HepG2 (cell line): ENCODE measurements around the gene FRMD4A. TPM values are rescaled to one million over a fixed set of nuclear protein-coding genes. Genes with fewer than 3 reads are reported as not detected.

Source experiments
- ATAC-seq: fragments of 200-7000 bp; cut with Tn5 transposase; 3 replicates; pipeline ENCODE4 v1.9.1; 2020; ENCODE audit warnings: mild to moderate bottlenecking, moderate library complexity
- BruUV-seq: library from RNA; stranded (reverse); fragments of 400-500 nt; replicated peaks from 2 replicates; lab custom pipeline; 2021; lab: Mats Ljungman, UMichigan
- CTCF ChIA-PET: fragments of 300-600 bp; formaldehyde crosslinking; extraction: SDS; loops from one replicate; lab custom pipeline; 2021; ENCODE audit warnings: low total read pairs, inconsistent platforms, low intra/inter-chr PET ratio; lab: Yijun Ruan, JAX
- POLR2A ChIA-PET: fragments of 350-600 bp; sonication (Branson Sonifier 250); formaldehyde crosslinking; loops from one replicate; lab custom pipeline; 2020; ENCODE audit warnings: antibody characterized with exemption, inconsistent platforms; lab: Yijun Ruan, JAX
- DNase-seq: peaks from one replicate; pipeline ENCODE4 v3.0.0-alpha.2; 2015; ENCODE audit warnings: low spot score
- FAIRE-seq: peaks from 3 replicates; lab custom pipeline; 2011; peaks lifted over from hg19 to GRCh38; lab: Jason Lieb, UNC
- H2AFZ ChIP-seq: one replicate; pipeline ENCODE4 v1.6.1; 2011; ENCODE audit warnings: low read length, inconsistent platforms
- H3K27ac ChIP-seq: fragments of 300-600 bp; 3 replicates; pipeline ENCODE4 v1.8.0; 2011; ENCODE audit warnings: mixed run types, mild to moderate bottlenecking, mixed read lengths, low read length, inconsistent platforms; ENCODE audit not compliant: insufficient read depth; ENCODE audit errors: extremely low read length
- H3K27me3 ChIP-seq, 2 experiments: fragments of 200-600 bp in 1 of 2; 2 replicates in 1 of 2; 3 replicates in 1 of 2; pipeline versions ENCODE4 v1.6.0 to v1.8.0; 2011; ENCODE audit warnings: low read length in 2 of 2, mild to moderate bottlenecking in 2 of 2, moderate library complexity in 2 of 2, inconsistent platforms in 1 of 2; ENCODE audit not compliant: insufficient read depth in 2 of 2, control insufficient read depth in 1 of 2
- H3K36me3 ChIP-seq, 2 experiments: fragments of 200-600 bp in 1 of 2; replicated peaks in 1 of 2; 2 replicates in 1 of 2; 3 replicates in 1 of 2; pipeline versions ENCODE4 v1.5.1 to v1.8.0; 2011; ENCODE audit warnings: low read length in 2 of 2, inconsistent platforms in 1 of 2; ENCODE audit not compliant: insufficient read depth in 2 of 2, control insufficient read depth in 1 of 2
- H3K4me1 ChIP-seq: 2 replicates; pipeline ENCODE4 v1.5.1; 2012; ENCODE audit warnings: low read length, inconsistent platforms; ENCODE audit not compliant: insufficient read depth
- H3K4me2 ChIP-seq: 2 replicates; pipeline ENCODE4 v1.6.0; 2011; ENCODE audit warnings: low read depth, low read length, inconsistent platforms
- H3K4me3 ChIP-seq, 3 experiments: fragments of 200-600 bp in 1 of 3; sonication (generic), shearing (Covaris generic) in 1 of 3; replicated peaks in 1 of 3; 2 replicates each; pipeline ENCODE4 v1.5.1; 2011 to 2016; ENCODE audit warnings: low read length in 3 of 3, inconsistent platforms in 2 of 3, low read depth in 2 of 3, mild to moderate bottlenecking in 2 of 3, control low read depth in 1 of 3, mixed read lengths in 1 of 3; ENCODE audit not compliant: insufficient read depth in 1 of 3
- H3K79me2 ChIP-seq: one replicate; pipeline ENCODE4 v1.6.1; 2011; ENCODE audit warnings: low read length, inconsistent platforms; ENCODE audit not compliant: insufficient read depth
- H3K9ac ChIP-seq: 2 replicates; pipeline ENCODE4 v1.6.0; 2011; ENCODE audit warnings: mild to moderate bottlenecking, low read depth, low read length, inconsistent platforms; ENCODE audit not compliant: insufficient read depth
- H3K9me3 ChIP-seq: 2 replicates; pipeline ENCODE4 v1.5.1; 2012; ENCODE audit warnings: mild to moderate bottlenecking, low read length
- H4K20me1 ChIP-seq: 2 replicates; pipeline ENCODE4 v1.6.0; 2011; ENCODE audit warnings: inconsistent platforms, mild to moderate bottlenecking, low read length, moderate library complexity; ENCODE audit not compliant: insufficient read depth
- DZIP1 ChIP-seq: sonication (generic); formaldehyde crosslinking; IDR thresholded peaks from 2 replicates; pipeline ENCODE4 v1.5.0; 2020; ENCODE audit warnings: mild to moderate bottlenecking, missing genetic modification reagents
- GRHL1 ChIP-seq: sonication (generic); formaldehyde crosslinking; conservative IDR thresholded peaks from 2 replicates; pipeline ENCODE4 v1.8.0; 2022; ENCODE audit warnings: missing genetic modification reagents
- HMG20A ChIP-seq: IDR thresholded peaks from 2 replicates; pipeline ENCODE4 v1.6.1; 2016; ENCODE audit warnings: borderline replicate concordance
- HMGA1 ChIP-seq: sonication (generic); formaldehyde crosslinking; conservative IDR thresholded peaks from 2 replicates; pipeline ENCODE4 v1.4.0; 2020; ENCODE audit warnings: missing genetic modification reagents
- JUND ChIP-seq: sonication (generic); formaldehyde crosslinking; IDR thresholded peaks from 2 replicates; pipeline ENCODE4 v1.8.0; 2022; ENCODE audit warnings: mild to moderate bottlenecking, missing genetic modification reagents
- MEIS2 ChIP-seq: sonication (generic); formaldehyde crosslinking; IDR thresholded peaks from 2 replicates; pipeline ENCODE4 v1.9.0; 2021; ENCODE audit warnings: mild to moderate bottlenecking, missing genetic modification reagents
- MIER3 ChIP-seq: IDR thresholded peaks from 2 replicates; pipeline ENCODE4 v1.6.1; 2016; ENCODE audit warnings: missing compliant biosample characterization, borderline replicate concordance
- NONO ChIP-seq, 2 experiments: fragments of 450-650 bp in 1 of 2; sonication (generic) in 1 of 2; formaldehyde crosslinking in 1 of 2; IDR thresholded peaks in 1 of 2; conservative IDR thresholded peaks in 1 of 2; 2 replicates each; pipeline versions ENCODE4 v1.6.1 to v1.8.0; 2017 to 2022; ENCODE audit warnings: mild to moderate bottlenecking in 1 of 2, missing genetic modification reagents in 1 of 2, moderate library complexity in 1 of 2
- RAD21 ChIP-seq: fragments of 450-650 bp; formaldehyde crosslinking; IDR thresholded peaks from 2 replicates; pipeline ENCODE4 v1.5.0; 2020; ENCODE audit warnings: mild to moderate bottlenecking
- RFX3 ChIP-seq: IDR thresholded peaks from 2 replicates; pipeline ENCODE4 v1.6.1; 2016; ENCODE audit warnings: missing biosample characterization, missing genetic modification reagents
- SATB2 ChIP-seq: sonication (generic); formaldehyde crosslinking; IDR thresholded peaks from 2 replicates; pipeline ENCODE4 v1.5.0; 2020; ENCODE audit warnings: missing genetic modification reagents
- SP4 ChIP-seq: sonication (generic); formaldehyde crosslinking; IDR thresholded peaks from 2 replicates; pipeline ENCODE4 v1.8.1; 2023; ENCODE audit warnings: mild to moderate bottlenecking, missing genetic modification reagents
- SUZ12 ChIP-seq: fragments of 150-350 bp; IDR thresholded peaks from 2 replicates; pipeline ENCODE4 v1.6.1; 2014; ENCODE audit warnings: low read depth, low read length
- TEF ChIP-seq: sonication (generic); formaldehyde crosslinking; IDR thresholded peaks from 2 replicates; pipeline ENCODE4 v1.5.0; 2020; ENCODE audit warnings: missing genetic modification reagents
- ZFX ChIP-seq: sonication (generic); formaldehyde crosslinking; IDR thresholded peaks from 2 replicates; pipeline ENCODE4 v1.4.0; 2020; ENCODE audit warnings: mild to moderate bottlenecking, low read depth, missing genetic modification reagents, moderate library complexity
- ZIK1 ChIP-seq: sonication (generic); formaldehyde crosslinking; IDR thresholded peaks from 2 replicates; pipeline ENCODE4 v1.5.0; 2020; ENCODE audit warnings: mild to moderate bottlenecking, low read depth, missing genetic modification reagents, borderline replicate concordance
- ZNF138 ChIP-seq: sonication (generic); formaldehyde crosslinking; IDR thresholded peaks from 2 replicates; pipeline ENCODE4 v1.5.0; 2020; ENCODE audit warnings: mild to moderate bottlenecking, low read depth, missing genetic modification reagents
- ZNF207 ChIP-seq: fragments of 450-650 bp; IDR thresholded peaks from 2 replicates; pipeline ENCODE4 v1.6.1; 2016; ENCODE audit warnings: antibody characterized with exemption, borderline replicate concordance
- ZNF292 ChIP-seq: sonication (generic); formaldehyde crosslinking; IDR thresholded peaks from 2 replicates; pipeline ENCODE4 v1.8.1; 2022; ENCODE audit warnings: mild to moderate bottlenecking, low read depth, missing genetic modification reagents, borderline replicate concordance
- ZNF33A ChIP-seq: sonication (generic); formaldehyde crosslinking; IDR thresholded peaks from 2 replicates; pipeline ENCODE4 v1.5.1; 2020; ENCODE audit warnings: missing genetic modification reagents, mild to moderate bottlenecking, moderate library complexity, borderline replicate concordance
- ZNF382 ChIP-seq: sonication (generic); formaldehyde crosslinking; IDR thresholded peaks from 2 replicates; pipeline ENCODE4 v1.5.0; 2020; ENCODE audit warnings: missing genetic modification reagents, mild to moderate bottlenecking, borderline replicate concordance
- ZNF749 ChIP-seq: sonication (generic); formaldehyde crosslinking; IDR thresholded peaks from 2 replicates; pipeline ENCODE4 v1.8.0; 2022; ENCODE audit warnings: mild to moderate bottlenecking, missing genetic modification reagents, moderate library complexity, borderline replicate concordance
- WGBS: methylation state at CpG from one replicate; pipeline ENCODE4 v1.1.6; 2017; ENCODE audit warnings: low lambda C conversion rate; 5-methylcytosine and 5-hydroxymethylcytosine counted together
- in situ Hi-C: cut with HindIII; loops from 2 replicates; pipeline ENCODE4 v1.10.0; 2017; ENCODE audit warnings: low pct_unique_long_range_greater_than_20kb; ENCODE audit not compliant: extremely low pct_ligation_motif_present
- intact Hi-C: fragments of 100-400 bp; cut with micrococcal nuclease; formaldehyde crosslinking; loops from one replicate; pipeline ENCODE4 v1.10.0; 2022; ENCODE audit not compliant: unreplicated experiment
- polyA plus RNA-seq, 8 experiments: library from polyadenylated mRNA; depleted of rRNA in 3 of 8; stranded (reverse) in 7 of 8; unstranded in 1 of 8; fragments of >200 nt; fragmentation: Illumina TruSeq in 4 of 8; extraction: Trizol in 4 of 8; gene quantifications; 2 replicates each; pipeline versions ENCODE4 v1.2.1 to v1.2.3, GENCODE V29; 2011 to 2016; ENCODE audit warnings: low read depth in 4 of 8, missing spikeins in 1 of 8, mixed read lengths in 1 of 8; ENCODE audit not compliant: insufficient read depth in 1 of 8
- total RNA-seq, 5 experiments: library from RNA; depleted of rRNA; stranded (reverse); fragments of >200 nt; fragmentation: Illumina TruSeq; extraction: Trizol; gene quantifications; 2 replicates each; pipeline ENCODE4 v1.2.3, GENCODE V29; 2016; ENCODE audit warnings: low read depth in 1 of 5

Gene FRMD4A
- total and polyA plus RNA-seq, 2 of the 13 experiments (the other 11 are each of a cell fraction or from before 2014, with no cell fraction given), result 0.09 to 0.26 TPM

- no peak for TF ChIP-seq GRHL1 (CRISPR knock-in tag)
- no peak for TF ChIP-seq JUND
- no peak for TF ChIP-seq ZNF292
- TF ChIP-seq HMG20A, result no peak
- no peak for TF ChIP-seq SP4 (CRISPR knock-in tag)
- TF ChIP-seq NONO (IDR thresholded peaks at IDR 0.05), result no peak
- TF ChIP-seq NONO (CRISPR knock-in tag; conservative IDR thresholded peaks at IDR 0.05), result no peak
- no peak for TF ChIP-seq ZIK1
- no peak for TF ChIP-seq MIER3
- no peak for TF ChIP-seq SATB2
- no peak for TF ChIP-seq ZFX (CRISPR knock-in tag)
Observed at GRCh38 chr10:13997650-13998049, 333.1 kb downstream of the FRMD4A start (continued).

GRCh38 chr10:13994932-13995331 lies 335.8 kb downstream of the FRMD4A start:
- H3K27ac ChIP-seq, result no peak overlapping the region
- in situ Hi-C loops (no loop called here), intact Hi-C loops (no loop called here)
- WGBS, result 15% methylated on average over 5 of the region's 5 CpGs
- FAIRE-seq (no peak), DNase-seq (no peak), ATAC-seq (no peak)
- H2AFZ ChIP-seq, result no peak overlapping the region
- H3K4me2 ChIP-seq, result no peak overlapping the region
- no peaks in the 10 kb centered on the region for H3K79me2 ChIP-seq
- ChIA-PET POLR2A (no interaction called here), CTCF (no interaction called here)
- no peak overlapping the region for H3K4me3 ChIP-seq
- H3K9ac ChIP-seq, result no peak overlapping the region
- no peaks in the 10 kb centered on the region for H3K4me1 ChIP-seq
- H3K27me3 ChIP-seq, result peaks cover 0 to 1% of the 10 kb centered on the region in 2 experiments; a peak in 1 of 5 replicates
- H3K36me3 ChIP-seq, result no peaks in the 10 kb centered on the region
- BruUV-seq, result no TSS peak
- no peaks in the 10 kb centered on the region for H4K20me1 ChIP-seq
- H3K9me3 ChIP-seq, result no peaks in the 10 kb centered on the region
- TF ChIP-seq ZNF33A (CRISPR knock-in tag) (no peak), RAD21 (CRISPR knock-in tag) (no peak), DZIP1 (CRISPR knock-in tag) (no peak), ZNF138 (CRISPR knock-in tag) (no peak), ZNF749 (CRISPR knock-in tag) (no peak), SUZ12 (no peak), ZNF207 (no peak), ZNF382 (CRISPR knock-in tag) (no peak), HMGA1 (CRISPR knock-in tag) (no peak), TEF (CRISPR knock-in tag) (no peak), RFX3 (CRISPR knock-in tag) (no peak), MEIS2 (CRISPR knock-in tag) (no peak)
